Activated CD4-positive, alpha-beta T cell treated with anti-CD3 and anti-CD28 coated beads, Interleukin-10, Interleukin-2, amounts not matched to agents 100 ng/mL and 50 ng/mL, durations not matched to agents 16 hours and 8 hours (primary cell): ENCODE results near the gene ENKD1.

Experiments used
- DNase-seq: peaks from one replicate; pipeline ENCODE4 v3.0.0-alpha.2; 2020

ENKD1 gene

DNA sequence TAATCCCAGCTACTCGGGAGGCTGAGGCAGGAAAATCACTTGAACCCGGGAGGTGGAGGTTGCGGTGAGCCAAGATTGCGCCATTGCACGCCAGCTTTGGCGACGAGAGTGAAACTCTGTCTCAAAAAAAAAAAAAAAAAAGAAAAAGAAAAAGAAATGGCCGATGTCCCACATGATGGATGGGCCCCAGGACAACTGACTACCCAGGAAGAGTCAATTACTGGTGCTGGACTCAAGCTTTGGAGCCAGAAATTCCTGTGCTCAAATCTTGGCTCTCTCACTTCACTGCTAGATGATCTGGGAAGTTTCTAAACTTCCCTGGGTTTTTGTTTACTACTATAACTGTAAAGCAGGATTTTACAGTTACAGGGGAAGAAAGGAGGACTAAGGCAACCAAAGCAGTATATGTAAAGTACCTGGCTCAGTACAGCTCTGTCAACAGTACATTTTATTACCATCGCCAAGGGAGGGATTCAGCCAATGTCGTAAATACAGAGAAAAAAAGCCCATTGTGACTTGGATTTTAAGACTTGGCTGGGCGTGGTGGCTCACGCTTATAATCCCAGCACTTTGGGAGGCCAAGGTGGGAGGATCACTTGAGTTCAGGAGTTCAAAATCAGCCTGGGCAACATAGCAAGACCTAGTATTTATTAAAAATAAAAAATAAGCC, 11.9 kb upstream of the ENKD1 start:
- DNase-seq, result no peak

DNA sequence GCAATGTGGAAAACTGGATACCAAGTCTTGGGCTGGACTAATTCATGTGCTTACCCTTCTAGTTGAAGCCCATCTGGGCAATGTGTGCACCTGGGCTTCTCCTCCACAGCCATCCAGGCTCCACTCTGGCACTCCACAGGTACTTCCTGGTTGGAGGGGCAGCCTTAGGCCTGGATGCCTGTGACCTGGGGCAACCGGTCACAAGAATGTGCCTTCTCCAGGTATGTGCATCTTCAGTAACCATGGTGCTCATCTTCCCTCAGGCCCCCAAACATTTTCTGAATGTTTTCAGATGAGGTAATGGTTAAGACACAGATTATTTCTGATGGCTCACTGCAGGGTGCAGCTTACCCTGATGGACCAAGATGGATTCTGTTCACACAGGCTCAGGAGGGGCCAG, 11.2 kb upstream of the ENKD1 start:
- DNase-seq, result no peak

DNA sequence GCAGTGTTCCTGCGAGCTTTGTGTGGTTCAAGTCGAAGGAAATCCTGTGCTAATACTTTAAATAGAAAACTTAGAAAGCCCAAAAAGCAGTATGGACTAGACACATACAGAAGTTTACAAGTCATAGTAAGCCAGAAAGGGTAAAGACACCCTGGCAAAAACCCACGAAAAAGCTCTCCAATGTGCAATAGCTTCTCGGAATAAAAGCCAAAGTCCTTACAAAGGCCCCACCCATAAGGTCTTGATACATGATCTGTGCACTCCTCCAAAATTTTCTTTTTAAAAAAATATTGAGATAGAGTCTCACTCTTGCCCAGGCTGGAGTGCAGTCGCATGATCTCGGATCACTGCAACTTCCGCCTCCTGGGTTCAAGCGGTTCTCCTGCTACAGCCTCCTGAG, 10.4 kb upstream of the ENKD1 start:
- DNase-seq, result no peak

DNA sequence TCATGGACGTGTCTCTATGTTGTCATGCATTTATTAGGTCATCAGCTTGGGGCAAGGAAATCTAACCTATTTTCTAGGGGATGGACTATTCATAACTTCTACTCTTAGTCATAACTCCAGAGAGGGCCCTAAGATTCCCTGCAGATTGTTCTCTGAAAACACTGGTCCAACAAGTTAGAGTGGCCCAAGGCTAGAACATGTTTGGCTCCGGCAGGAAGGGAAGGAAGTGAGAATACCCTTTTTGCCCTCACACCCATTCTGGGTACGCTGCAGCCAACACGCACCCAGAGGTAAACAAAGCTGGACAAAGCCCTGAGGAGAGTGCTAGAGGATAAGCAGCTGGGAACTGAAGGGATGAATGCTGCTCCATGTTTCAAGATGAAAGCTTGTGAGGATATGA, 10.0 kb upstream of the ENKD1 start:
- DNase-seq, result no peak

DNA sequence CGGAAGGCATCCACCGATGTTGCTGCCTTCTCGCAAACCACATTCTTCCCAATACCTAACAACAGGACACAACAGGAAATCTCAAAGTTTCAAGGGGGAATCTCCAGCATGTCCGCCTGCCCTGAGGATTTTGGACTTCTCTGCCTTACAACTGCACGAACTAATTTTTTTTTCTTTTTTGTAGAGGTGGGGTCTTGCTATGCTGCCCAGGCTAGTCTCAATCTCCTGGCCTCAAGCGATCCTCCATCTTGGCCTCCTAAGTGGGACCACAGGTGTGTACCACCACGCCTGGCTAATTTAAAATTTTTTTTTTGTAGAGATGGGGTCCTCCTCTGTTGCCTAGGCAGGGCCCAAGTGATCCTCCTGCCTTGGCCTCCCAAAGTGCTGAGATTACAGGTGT, 9.4 kb upstream of the ENKD1 start:
- no peak for DNase-seq

DNA sequence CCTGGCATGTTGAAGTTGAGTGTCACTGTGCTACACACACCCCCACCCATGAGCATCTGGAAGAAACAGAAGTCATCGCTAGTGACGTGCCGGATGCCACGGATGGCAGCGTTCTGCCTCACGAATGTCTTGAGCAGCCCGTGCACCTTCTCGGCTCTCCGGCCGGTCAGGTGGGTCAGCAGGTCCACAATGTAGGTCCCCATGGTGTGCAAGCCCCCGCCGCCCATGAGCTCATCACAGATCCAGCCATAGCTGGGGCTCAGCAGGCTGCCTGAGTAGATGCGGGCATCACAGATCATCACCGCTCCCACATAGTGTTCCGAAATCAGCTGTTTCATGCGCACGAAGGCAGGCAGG, 9.0 kb upstream of the ENKD1 start:
- DNase-seq, result no peak

DNA sequence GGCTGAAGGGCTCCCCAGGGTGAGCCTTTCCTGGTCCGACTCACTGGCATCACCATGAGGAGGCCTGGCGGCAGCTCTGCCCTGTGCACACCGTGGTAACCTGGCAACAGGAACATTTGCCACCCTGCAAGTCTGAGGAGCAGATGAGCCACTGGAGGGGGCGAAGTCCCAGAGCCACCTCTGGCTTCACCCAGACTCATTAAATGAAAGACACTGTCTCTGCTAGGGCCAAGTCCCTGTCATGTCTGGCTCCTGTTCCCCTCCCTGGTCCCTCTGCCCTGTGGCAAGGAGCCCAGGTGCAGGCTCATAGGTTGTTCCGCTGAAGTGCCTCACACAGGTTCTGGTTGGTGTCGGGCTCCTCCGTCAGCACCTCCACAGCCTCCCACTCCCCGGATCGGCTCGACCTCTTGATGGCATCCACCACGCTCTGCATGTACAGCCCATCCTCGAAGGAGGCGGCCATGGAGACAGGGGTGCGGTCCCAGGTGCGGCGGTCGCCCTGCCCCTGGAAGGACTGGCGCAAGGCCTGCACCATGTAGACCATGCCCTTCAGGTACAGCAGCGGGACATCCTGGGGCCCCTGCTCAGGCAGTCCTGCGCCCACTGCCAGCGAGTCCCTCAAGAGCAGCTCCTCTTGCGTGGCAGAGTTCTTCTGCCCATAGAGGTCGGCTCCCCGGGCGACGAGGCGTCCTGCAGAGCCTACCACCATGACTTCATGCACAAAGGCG, 8.5 kb upstream of the ENKD1 start:
- DNase-seq, result no peak

DNA sequence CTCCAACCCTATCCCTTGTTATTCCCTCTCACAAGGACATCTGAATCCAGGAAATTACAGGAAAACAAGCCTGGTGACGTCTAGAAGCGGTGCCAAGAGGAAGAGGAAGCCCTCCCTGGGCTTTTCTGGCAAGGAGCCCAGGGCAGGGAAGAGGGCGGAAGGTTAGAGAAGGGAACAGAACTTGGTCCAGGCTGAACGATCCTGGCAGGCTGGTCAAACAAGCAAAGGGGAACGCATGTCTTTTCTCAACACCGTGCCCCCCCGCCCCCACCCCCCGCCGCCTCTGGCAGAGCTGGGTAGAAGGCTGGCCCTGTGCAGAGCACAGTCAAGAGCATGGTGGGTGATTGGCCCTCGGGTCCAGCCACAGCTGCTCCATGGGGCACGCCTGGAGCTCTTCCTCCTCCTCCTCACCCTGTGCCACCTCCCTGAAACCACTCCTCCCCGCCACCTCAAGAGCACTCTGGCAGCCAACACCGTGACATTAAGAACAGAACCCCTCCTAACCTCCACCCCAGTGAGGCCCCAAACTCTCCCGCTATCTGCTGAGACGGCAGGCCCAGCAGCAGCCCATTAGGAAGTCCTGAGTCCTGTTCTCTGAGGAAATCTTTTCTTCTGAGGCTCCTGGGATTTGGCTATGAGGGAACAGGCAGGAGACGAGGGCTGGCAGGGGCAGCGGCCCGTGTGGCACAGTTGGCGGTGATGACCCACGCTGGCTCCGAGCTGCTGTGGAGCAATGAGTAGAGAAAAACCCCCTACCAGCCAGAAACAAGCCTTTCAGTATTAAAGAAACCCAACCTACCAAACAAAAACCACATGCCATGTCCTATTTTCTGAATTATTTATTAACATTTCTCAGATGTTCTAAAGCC, 7.4 kb upstream of the ENKD1 start:
- DNase-seq, result no peak

DNA sequence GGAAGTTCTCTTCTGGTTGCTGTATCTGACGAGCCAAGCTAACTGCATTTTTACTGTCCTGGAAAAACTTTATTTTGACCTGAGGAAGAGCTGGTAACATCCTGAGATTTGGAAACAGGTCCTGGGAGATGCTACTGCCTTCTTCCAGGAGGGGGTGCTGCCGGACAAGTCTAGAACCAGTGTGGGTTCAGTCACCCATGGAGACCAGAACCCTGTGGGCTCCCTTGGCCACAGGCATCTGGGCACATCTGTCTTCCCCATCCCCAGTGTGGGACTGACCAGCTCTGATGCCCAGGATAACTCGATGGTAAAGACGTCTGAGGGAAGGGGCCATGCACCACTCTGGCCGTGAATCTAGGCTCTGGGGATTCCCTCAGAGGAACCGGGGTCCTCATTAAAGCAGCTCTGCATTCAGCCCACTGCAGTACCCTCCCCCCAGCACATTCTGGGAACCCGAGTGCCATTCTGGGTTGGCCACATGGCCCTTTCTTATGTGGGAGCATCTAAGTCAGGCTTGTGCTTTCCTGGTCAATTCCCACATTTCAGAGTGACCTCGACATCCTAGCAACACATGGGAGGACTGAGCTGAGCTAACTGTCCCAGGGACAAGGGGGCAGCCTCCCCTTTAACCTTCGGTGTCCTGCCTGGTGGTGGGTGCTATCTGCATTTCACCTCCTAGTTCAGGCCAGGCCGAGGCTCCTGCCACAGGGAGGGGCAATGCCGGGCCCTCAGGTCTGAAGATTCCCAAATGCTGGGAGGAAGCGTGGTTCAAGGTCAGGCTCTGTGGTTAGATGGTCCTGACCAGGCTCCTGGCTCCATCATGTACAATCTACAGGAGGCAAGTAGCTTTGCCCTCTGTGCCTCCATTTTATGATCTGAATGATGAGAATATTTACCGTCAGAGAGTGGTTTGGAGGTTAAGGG, 6.5 kb upstream of the ENKD1 start:
- peak; percentile 63 for DNase-seq

DNA sequence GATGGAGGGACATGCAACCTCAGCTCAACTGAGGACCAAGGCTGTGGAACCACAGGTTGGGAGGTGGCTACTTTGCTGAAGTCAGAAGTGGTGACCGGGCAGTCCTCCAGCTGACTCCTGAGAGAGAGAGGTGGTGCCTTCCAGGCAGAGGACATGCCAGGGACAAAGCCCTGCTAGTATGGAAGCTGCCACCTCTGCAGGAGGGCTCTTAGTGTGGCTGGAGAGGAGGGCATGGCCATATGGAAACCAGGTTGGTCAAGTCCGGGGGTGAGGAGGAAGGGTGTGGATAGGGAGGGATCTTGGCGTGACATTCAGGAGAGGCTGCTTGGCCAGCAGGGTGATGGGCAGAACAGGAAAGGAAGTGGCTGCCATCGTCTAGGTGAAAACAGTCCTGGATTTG, 5.8 kb upstream of the ENKD1 start:
- DNase-seq, result no peak

DNA sequence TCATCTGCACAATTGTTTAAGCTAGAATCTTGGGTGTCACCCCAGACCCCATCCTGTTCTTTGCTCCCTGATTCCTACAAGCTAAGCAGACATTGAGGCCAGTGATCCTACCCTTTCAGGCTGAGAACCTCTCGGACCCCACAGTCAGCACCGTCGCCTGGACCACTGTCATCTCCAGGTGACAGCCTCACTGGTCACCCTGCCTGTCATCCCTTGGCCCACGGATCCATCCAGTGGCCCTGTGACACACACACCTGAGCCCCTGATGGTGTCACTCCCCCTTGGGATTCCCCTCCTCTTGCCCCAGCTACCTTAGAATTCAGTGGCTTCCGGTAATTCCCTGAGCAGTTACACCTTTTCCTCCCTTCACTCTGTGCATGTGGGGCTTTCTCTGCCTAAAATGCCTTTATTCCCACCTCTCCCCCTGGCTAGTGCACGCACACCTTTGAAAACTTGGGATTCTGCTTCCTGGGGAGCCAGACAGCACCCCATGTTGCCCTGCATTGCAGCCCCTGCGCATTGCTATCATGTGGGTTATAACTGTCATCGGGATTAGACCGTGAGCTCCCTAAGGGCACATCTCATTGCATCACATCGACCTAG, 3.0 kb upstream of the ENKD1 start:
- no peak for DNase-seq

DNA sequence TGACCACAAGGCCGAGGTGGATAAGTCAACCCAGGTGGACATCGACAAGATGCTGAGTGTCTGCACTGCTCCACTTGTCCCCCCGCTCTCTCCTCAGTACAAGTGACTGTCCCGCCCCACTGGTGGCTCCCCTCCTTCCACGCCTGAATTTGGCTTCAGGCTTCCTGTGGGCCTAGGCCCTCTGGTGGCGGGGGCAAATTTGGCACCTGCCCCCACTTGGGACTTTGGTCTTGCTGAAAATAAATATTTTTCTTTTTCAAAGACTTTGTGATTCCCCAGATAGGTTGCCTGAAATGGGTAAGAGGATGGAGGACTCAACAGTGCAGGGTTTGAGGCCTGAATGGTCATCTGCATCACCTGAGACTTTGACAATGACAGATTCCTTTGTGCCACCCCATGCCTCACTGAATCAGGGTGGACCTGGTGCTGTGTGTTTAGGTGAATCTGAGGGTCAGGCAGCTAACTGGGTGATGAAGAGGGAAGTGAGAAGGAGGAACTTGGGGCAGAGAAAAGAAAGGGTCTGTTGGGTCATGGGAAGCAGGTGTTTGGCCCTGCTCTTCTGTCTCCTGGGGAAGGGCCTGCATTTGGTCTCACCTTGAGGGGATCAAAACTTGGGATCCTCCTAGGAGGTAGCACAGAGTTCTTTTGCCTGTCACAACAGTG, 2.1 kb upstream of the ENKD1 start:
- DNase-seq, result no peak

DNA sequence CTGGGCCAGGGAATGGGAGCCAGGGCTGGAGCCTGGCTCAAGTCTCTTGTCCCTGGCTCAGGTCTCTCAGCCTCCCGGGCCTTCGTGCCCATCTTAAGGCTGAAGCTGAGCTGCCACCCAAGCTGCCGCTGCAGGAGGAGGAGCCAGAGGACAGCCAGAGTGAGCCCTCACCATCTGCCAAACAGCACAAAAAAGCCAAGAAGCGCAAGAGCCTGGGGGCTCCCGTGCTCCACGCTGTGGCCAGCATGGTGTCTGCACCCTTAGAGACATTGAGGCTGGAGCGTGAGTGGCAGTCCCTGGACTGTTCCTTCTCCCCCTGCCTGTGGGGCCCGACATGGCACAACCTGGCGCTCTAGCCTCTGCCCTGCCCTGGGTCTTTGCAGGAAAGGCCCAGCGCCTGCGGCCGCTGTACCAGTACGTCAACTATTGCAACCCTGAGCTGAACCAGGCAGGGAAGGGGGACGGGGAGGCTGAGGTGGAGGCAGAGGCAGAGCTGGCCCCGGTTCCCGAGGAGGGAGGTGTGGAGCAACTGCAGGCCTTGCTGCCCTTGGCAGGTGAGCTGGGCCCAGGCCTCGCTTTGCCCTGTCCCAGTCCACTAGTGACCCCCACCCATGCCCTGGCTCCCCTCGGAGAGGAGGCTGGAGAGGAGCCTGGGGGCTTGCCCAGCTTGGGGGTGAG, 1.4 kb upstream of the ENKD1 start:
- DNase-seq, result peak; percentile 90

DNA sequence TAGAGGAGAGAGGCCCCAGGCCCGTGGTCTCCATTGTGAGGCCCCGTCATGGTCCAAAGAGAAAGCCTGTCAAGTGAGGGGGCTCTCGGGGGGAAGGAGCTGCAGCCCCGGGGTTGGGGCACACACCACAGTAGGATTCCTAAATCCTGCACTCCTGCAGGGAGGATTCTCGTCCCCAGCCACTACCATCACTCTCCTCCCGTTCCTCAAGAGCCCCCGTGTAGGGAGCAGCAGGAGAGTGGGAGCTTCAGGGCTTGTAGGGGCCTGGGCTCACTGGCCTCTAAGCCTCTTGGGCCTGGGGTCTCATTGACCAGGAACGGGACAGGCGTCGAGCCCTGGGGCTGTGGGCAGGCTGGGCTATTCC, 885 bp upstream of the ENKD1 start:
- no peak for DNase-seq

DNA sequence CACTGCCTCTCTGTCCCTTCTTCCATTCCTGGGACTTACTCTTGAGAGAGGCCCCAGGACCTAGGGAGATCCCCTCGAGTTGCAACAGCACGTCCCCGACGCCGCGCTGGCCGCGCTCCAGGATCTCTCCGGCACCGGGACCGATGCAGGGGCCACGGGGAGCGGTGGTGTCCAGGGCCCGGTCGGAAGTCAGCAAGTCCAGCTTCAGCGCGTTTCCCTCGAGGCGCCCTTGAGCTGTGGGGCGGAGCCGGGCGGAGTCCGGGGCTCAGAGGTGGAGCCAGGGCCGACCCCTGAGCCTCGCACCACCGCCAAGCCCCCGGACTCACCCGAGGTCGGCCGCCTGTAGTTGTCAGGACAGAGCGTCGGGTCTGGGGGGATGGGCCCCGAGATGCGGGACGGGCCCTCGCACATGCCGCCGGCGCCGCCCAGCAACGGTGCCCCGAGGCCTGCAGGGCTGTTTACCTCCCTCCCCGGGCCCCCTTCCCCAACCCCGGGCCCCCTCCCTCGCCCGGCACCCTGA, 458 bp downstream of the ENKD1 start:
- DNase-seq, result no peak

DNA sequence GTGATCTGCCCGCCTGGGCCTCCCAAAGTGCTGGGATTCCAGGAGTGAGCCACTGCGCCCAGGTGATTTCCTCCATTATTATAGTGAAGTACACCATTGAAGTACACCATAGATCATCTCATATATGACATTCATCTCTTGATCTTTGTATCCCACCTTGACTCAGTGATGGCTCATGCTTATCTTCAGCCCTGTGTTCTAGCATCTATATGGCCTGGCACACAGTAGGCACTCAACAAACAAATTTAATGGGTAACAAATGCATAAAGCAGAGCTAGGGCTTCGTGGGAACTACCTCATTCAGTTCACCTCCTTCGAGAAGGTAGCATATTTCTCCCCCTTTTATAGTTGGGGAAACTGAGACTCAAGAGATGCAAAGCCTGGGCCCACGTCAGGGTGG, 952 bp downstream of the ENKD1 start:
- no peak for DNase-seq

DNA sequence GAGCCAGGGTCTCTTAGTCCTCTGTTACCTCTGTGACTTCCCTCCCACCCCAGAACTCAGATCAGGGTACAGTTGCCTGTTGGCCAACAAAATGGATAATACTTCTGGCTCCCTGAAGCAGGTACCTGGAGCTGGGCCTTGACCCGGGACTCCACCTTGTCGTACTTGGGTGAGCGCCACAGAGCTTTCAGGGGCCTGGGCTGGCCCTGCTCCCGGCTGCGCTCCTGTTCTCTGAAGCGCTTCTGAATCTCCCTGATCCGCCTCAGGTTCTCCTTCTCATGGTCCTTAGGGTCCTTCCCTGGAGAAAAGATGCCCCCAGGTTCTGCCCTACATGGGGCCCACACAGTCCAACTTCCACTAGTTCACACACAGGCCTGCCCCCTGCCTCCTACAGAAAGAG, 1.7 kb downstream of the ENKD1 start:
- no peak for DNase-seq

DNA sequence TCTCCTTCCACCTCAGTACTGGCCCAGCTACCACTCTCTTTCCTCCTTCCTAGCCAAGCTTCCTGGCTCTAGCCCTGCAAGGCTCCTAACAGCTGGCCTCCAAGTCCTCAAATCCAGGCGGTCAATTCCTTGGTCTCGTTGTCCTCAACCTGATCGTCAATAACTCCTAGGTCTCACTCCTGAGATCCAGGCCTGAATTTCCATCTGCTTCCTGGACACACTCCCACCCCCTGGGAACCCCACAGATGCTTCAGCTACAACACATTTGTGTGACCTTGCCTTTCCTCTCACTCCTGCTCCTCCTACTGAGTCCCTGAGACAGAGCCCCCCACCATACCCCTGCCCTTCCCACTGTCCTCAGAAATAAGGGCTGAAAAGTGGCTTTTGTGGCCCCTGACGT, 2.3 kb downstream of the ENKD1 start:
- DNase-seq, result no peak

DNA sequence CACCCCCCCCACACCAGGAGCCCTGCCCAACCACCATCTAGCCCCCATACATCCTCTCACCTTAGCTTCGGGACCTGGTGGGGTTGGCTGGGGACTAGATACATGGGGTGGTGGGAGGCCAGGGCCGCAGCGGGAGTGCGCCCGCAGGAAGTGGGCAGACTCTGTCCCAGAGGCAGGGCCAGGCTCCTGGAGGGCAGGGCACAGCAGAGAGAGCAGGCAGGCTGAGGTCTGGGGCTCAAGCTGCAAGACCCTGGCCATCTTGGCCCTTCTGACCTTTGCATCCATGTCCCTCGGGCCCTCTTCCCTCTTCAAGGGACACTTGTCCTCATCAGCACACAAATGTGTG, 2.7 kb downstream of the ENKD1 start:
- DNase-seq, result no peak

DNA sequence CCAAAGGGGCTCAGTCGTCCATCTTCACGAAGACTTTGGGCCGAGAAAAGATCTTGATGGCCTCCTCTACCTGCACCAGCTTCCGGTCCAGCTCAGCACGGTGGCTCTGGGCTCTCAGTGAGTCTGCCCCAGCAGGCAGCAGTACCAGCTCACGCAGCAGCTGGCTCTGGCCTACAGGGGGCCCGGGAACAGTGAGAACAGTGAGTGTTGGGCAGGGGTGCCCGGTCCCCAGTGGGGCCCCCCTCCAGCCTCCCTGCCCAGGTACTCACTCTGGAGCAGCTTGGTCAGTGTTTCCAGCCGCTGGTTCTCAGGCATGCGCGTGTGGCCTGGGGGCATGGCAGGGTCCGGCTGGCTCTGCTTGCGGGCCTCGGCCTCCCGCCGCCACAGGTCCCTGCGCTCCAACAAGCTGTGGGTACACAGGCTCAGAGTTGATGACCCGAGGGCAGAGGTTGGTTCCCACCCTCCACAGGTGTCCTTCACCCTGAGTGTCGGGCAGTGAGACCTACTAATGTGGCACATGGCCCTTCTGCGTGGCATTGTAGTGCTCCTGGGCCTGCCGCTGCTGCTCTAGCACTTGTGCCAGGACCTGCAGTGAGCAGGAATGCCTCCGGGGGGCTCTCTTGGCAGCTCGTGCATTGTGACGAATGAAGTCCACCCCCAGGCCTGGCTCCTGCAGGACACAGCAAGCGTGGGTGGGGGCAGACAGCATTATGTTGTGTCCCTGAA, 3.2 kb downstream of the ENKD1 start:
- peak; percentile 52 for DNase-seq

DNA sequence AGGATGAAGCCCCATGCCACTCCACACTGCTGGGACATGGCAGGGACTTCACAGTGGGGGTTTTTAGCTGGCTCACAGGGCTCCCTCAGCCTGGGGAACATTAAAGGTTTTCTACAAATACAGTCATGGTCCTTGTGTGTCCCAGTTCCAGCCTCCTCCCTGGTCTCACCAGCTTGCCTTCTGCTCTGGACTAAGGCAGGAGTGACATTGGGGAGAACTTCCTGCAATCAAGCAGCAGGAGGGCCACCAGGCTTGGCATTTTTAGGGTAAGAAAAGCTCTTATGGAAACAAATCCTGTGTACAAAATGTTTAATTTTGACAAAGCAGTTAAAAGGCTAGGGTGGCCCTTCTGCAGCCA, 3.9 kb downstream of the ENKD1 start:
- no peak for DNase-seq
